HG03432 (cell line): ENCODE measurements around the gene REV3L.
A peak's percentile ranks its signal among the peaks of the same experiment; 100 is the strongest.

Experiments
- ATAC-seq: cut with Tn5 transposase; IDR thresholded peaks from one replicate; pipeline ENCODE4 v1.9.1; 2021; ENCODE audit warnings: mild to moderate bottlenecking, moderate library complexity; ENCODE audit not compliant: unreplicated experiment

REV3L gene

GRCh38 chr6:111428811-111429210 is 54.2 kb downstream of the REV3L start:
- ATAC-seq = no peak

GRCh38 chr6:111427341-111428116 is 55.5 kb downstream of the REV3L start:
- ATAC-seq = peak; percentile 82

GRCh38 chr6:111423960-111424846 is 58.8 kb downstream of the REV3L start:
- ATAC-seq = no peak

DNA sequence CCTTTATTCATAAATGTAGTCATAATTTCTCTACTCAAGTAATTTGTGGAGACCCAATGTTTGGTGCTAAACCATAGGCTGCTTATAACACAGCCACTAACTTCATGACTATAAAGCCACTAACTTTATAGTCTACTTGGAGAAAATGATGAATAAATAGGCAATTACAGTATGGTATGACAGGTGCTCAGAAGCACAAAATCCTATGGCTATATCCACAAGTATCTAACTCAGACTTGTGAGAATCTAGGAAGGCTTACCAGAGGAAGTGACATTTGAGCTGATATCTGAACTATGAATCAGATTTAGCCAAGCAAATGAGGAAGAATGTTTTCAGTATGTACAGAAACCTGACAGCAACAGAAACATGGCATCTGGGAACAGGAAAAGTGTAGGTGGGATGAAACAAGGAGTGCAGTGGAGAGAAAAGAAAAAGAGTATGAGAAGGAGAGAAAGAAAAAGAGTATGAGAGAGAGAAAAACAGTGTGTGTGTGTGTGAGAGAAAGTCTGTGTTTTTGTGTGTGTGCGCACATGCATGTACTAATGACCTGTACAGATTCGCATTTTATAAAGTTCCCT is 59.9 kb downstream of the REV3L start:
- ATAC-seq = no peak

GRCh38 chr6:111418971-111419693 is 63.9 kb downstream of the REV3L start:
- ATAC-seq = no peak

- no peak for ATAC-seq
Measured at GRCh38 chr6:111417946-111418345, 65.1 kb downstream of the REV3L start.

GRCh38 chr6:111417181-111417585 is 65.8 kb downstream of the REV3L start:
- no peak for ATAC-seq

DNA sequence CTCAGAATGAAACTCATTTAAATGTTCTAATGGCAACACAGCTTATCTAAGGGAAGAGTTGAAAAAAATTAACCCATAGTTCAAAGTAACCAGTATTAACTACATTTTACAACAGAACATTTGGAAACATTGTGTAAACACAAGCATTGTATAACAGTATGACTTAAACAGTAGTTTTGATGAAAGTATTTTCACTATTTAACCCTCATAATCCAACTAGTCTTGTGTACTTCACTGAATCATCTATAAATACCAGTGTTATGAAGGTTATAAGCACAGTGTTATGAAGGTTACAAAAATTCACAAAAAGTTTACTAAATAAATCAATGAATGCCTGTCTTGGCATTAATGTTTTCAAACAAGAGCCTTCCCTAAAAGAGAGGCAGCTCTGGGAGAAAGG is 66.5 kb downstream of the REV3L start:
- no peak for ATAC-seq

- ATAC-seq = no peak
Measured at GRCh38 chr6:111414373-111414772, 68.6 kb downstream of the REV3L start.

DNA sequence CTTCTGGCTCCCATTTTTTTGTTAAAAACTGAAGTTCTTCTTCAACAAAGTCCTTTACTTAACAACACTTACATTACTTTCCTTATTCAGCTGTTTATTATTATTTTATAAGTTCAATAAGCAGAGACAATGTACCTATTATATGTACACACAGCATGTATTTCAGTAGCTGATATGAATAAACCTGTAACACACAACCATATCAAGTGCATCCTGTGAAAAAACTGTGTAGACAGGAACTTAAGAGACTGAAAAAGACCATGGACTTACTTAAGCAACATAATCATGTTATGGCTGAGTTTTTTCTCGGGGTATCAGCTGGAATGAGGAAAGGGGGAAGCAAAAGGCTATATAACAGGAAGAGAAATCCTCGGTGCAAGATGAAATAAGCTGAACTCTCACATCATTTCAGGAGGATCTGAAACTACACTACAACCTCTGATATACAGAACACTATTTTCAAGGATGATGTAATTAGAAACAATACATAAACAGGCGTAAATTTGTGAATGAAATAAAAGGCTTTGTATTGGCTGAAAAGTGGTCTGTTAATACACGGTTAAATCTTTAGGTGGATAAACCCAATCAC is 70.9 kb downstream of the REV3L start:
- ATAC-seq = peak; percentile 62

GRCh38 chr6:111411046-111411445 is 72.0 kb downstream of the REV3L start:
- ATAC-seq = no peak

GRCh38 chr6:111410371-111410770 is 72.6 kb downstream of the REV3L start:
- ATAC-seq = no peak

DNA sequence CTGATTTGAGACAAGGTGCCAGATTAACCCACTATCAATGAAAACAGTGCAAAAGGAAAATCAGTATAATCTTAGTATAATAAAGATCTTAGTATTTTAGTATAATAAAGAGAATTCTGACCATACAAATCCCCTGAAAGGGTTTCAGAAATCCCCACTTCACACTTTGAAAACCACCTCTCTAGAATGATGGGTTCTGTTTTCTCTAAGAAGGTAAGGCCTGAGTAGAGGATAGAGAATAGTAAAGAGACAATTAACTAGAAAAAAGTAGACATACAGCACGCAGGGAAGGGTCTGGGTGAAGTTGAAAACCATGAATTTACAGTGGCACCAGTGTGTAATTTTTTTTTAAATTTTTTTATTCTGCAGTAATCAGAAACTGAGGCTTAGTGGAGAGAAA is 73.6 kb downstream of the REV3L start:
- no peak for ATAC-seq

GRCh38 chr6:111407686-111408085 is 75.3 kb downstream of the REV3L start:
- no peak for ATAC-seq

DNA sequence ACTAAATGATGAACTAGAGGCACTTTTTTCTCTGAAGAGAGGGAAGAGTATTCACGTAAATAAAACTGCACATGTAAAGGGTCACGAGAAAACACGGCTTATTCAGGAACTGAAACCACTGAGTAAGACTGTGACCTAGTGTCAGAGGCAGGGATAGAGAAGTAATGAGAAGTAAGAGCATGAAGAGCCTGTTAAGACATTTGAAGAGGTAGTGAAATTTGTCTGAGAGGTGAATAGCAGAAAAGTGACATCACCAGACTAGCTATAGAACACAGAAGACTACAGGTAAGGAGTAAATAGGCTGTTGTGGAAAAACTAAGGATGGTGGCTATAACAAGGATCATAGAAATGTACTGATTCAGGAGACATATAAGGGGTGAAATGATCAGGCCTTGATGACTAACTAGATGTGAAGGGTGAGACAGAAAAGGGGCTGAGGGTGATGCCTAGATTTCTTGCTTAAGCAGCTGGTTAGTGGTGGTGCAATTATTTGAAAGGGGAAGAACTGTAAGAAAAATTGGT is 76.8 kb downstream of the REV3L start:
- peak; percentile 98 for ATAC-seq

GRCh38 chr6:111403388-111403787 is 79.6 kb downstream of the REV3L start:
- no peak for ATAC-seq

GRCh38 chr6:111399626-111400025 is 83.4 kb downstream of the REV3L start:
- ATAC-seq = no peak

GRCh38 chr6:111388681-111389080 is 94.3 kb downstream of the REV3L start:
- ATAC-seq = no peak

- ATAC-seq = no peak
Measured at GRCh38 chr6:111382476-111383294, 100.3 kb downstream of the REV3L start.

- no peak for ATAC-seq
Measured at GRCh38 chr6:111381728-111382127, 101.3 kb downstream of the REV3L start.
